Embryonic facial prominence (tissue), 1 donor: ENCODE data around the gene NOS1AP.

Experiments used
- DNase-seq: peaks from one replicate; pipeline ENCODE4 v3.0.0-alpha.2; 2016; ENCODE audit errors: extremely low spot score

NOS1AP gene

GRCh38 chr1:162253790-162254189, 184.3 kb downstream of the NOS1AP start:
- no peak for DNase-seq

GRCh38 chr1:162256287-162256686, 186.8 kb downstream of the NOS1AP start:
- DNase-seq: no peak

- no peak for DNase-seq
These were observed 188.9 kb downstream of the NOS1AP start for GRCh38 chr1:162258394-162258793.

- no peak for DNase-seq
These were observed 190.5 kb downstream of the NOS1AP start for GRCh38 chr1:162259894-162260455.

GRCh38 chr1:162264108-162264507, 194.6 kb downstream of the NOS1AP start:
- DNase-seq: no peak

DNA sequence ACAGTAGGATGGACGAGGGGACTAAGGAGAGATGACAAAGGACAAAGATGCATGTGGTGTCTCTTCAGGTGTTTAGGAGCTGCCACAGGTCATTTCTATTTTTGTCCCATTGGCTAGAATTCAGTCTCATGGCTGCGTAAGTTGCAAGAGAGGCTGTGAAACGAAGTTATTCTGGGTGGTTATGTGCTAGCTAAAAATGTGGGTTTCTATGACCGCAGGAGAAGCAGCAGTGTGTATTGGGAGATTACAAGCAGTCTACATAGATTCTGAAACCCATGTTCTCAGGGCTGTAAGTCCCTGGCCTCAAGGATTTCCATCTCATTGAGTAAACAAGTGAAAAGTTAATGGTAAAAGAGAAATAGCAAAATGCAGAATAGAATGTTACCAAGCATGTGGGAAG, 196.5 kb downstream of the NOS1AP start:
- no peak for DNase-seq

GRCh38 chr1:162270016-162270770, 200.7 kb downstream of the NOS1AP start:
- no peak for DNase-seq

GRCh38 chr1:162271972-162272371, 202.5 kb downstream of the NOS1AP start:
- no peak for DNase-seq

GRCh38 chr1:162272419-162272818, 202.9 kb downstream of the NOS1AP start:
- DNase-seq: no peak

DNA sequence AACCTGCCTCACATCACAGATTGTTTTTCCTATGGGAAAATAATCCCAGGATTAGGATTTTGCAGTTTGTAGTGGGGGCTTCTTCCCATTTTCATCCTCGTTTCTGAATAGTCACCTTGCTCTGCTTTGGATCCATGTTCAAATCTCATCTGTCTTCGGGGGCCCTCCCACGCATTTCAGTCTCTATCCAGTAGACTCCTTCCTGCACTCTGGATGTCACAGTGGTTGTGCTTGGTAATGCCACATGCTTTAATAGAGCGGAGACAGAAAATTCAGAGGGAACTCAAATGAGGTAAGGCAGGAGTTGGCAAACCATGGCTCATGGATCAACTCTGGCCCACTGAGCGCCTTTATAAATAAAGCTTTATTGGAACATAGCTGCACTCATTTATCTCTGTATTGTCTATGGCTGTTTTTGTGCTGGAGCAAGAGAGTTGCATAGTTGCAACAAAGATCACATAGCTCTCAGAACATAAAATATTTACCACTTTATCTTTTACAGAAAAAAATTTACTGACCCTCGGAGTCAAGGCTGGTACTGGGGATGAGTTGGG, 206.2 kb downstream of the NOS1AP start:
- DNase-seq: no peak

GRCh38 chr1:162276493-162276892, 207.0 kb downstream of the NOS1AP start:
- no peak for DNase-seq

DNA sequence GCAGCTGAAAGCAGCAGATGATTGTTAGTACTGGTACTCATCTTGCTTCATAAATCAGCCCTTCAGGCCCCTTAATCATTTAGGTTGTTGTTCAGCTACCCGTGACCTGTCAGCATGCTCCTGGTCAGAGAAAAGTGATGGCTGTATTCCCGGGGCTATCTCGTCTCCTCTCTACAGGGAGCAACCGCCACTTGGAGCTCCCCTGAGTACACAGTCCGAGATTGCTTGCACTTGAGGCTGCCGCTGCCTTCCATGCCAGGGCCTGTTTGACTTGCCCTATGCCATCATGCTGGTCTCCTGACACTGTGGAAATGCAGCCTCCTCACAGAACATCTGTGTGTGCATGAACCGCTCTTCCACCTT, 209.6 kb downstream of the NOS1AP start:
- DNase-seq: no peak

DNA sequence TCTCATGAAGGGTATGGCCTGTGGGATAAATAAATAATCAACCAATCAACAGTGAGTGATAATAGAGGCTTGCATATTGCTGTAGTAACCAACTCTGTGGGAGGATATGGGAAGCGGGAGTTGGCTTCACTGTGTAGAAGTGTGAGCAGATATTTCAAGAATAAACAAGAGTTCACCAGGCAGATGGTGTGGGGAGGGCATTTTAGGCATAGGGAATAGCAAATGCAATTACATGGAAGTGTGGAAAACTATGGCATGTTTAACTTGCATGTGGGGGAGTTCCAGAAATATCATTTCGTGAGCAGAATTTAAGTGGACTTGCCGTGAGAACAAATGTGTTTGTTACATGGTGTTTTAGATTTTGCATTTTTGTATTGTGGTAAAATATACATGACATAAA, 211.9 kb downstream of the NOS1AP start:
- no peak for DNase-seq

DNA sequence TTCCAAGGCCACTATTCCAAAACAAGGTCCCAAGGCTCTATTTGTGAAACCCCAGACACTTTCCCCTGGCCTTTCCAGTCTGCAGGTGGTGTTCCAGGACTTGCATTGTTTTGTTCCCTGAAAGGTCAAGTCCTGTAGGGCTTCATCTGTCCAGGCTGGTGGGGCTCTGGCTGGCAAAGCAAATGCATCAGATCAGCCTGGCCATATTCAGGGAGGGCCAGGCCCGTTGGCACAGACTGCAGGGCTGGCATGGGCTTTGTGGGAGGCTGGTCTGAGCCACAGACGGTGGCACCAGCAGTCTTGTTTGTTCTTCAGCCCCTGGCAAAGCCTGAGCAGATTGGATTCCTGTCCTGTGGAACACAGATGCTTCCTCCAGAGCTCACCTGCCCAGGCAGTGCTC, 214.2 kb downstream of the NOS1AP start:
- DNase-seq: no peak

DNA sequence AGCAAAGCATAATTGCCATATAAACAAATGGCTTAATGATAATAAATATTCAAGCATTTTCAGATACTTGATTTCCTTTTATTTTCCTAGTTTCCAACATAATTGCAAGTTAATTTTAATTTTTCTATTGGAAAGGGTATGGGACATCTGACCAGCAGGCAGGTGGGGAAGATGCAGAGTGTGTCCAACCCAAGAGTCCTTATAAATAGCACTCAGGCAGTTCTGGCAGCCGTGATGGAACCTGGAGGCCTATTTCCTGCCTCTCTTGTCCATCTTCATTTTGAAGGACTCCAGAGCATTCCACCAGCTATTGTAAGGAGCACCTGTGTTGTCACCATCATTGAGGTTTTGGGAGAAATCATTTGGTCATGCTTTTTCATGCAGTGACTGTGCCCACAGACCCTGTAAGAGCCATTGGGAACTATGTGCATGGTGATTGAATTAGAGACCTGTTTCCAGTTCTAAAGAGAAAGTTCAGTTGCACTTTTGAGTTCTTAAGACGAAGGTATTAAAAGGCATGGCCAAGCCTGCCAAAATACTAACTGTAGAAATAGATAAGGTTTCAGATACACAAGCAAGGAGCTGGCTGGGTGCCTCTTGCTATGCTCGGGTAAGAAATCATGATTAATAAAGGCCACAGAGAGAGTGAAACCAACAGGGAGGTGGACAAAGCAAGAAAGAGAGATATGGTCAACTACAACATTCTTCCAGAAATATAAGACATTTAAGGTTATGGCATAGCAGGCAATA, 214.9 kb downstream of the NOS1AP start:
- no peak for DNase-seq

DNA sequence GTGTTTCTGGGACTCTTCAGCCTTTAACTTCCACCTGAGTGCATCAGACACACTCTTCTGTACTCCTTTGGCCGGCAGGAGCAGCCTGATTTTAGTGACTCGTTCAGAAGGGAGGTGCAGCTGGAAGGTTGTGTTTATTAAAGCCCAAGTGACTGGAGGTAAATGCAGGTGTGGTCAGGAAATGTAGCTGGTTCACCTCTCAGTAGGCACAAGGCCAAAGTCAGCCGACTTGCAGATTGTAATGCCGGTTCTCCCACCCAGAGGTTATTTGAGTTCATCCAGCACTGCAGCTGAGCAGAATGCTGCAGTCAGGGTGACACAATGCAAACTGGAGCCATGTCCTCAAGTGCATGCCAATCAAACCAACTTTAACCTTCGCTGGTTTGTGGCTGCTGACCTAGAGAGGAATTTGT, 215.7 kb downstream of the NOS1AP start:
- DNase-seq: no peak

DNA sequence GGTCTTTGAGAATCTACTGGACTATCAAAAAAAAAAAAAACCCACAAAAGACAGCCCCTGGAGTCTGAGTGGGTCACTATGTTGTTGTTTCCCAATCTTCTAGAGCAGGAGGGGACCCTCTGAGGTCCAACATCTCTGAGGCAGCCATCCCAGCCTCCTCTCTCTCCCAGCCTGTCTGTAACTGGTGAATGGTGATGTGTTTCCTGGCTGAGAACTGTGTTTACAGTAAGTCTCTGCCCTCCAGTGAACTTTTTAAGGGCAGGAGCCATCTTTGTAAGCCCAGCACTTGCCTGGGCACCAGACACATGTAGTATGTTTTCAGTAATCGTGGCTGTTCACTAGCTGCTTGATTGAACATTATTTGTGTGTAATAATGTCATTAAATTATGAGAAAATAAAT, 221.5 kb downstream of the NOS1AP start:
- DNase-seq: no peak

DNA sequence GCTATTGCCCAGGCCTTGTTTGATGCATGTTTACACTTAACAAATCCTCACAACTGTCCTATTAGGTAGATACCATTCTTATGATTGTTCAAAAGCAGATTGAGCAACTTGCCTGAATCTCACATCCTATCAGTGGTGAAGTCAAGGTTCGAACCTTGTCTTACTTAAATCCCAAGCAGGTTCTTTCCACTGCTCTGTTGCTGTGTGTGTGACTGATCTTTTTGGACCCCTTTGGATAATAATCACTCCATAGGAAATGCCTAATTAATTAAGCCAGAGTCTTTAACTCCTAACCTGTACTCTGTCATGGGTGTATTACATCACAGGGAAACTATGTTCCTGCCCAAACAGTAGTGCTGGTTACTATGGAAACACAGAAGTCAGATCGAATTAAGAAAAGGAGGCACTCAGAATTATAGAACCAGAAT, 222.9 kb downstream of the NOS1AP start:
- no peak for DNase-seq

DNA sequence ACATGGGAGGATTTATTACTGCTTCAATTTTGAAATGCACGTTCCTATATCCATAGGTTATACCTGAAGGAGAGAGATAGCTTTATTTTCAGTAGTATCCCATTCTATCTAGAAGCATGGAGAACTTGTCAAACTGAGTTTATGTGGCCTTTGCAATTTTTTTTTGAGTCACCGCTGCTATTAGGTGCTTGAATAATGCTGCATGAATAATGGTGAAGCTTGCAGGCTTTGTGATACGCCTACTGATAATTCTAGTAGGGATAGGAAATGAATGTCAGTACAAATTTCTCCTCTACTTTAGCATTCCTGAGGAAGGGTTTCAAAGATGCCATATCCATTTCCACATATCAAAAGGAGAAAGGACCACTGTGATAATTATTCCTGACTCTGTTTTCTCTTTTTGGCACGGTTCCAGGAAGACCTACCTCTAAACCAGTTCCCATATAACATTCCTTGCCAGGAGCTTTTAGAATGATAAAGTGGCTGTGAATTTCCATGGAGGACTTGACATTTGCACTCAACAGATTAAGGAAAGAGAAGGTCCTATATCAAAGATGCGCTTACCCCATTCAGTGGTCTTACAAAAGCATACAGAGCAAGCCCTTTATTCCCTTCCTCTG, 223.7 kb downstream of the NOS1AP start:
- DNase-seq: no peak

DNA sequence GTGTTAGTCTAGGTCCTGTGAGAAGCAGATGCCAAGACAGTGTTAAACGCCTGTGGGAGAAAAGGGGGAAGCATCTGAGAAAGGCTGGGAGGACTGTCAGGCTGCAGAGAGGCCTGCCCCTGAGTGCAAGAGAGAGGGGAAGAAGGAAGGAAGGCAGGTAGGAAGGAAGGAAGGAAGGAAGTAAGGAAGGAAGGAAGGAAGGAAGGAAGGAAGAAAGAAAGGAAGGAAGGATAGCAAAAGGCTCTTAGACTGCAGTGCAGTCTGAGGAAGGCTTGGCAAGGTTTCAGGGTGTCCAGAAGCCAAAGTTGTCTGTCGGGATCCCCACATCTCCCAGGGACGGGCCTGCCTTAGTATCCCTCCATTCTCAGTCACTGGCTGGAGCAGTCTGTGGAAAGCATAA, 224.5 kb downstream of the NOS1AP start:
- no peak for DNase-seq

DNA sequence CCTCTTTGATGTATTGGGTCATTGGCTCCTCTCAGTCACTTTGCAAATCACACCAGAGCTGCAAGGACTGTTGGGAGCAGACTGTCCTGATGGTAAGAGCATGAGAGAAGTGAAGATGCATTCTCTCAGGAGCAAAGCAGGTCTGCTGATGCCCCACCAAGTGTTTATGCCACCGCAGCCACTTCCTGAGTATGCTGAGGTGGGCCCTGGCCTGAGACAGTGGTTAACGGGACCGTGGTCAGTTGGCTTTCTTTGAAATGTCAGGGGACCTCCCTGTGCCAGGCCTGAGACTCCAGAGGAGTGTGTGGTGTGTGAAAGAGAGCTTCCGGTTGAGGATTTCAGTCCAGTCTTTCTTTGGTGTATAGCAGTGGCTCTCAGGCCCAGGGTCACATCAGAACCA, 227.7 kb downstream of the NOS1AP start:
- DNase-seq: no peak

- no peak for DNase-seq
These were observed 228.8 kb downstream of the NOS1AP start for GRCh38 chr1:162298266-162298665.
